ENCODE measurements around the gene DDX10. TPM values are rescaled to one million over a fixed set of nuclear protein-coding genes. Genes with fewer than 3 reads are reported as not detected.

DDX10 gene
- total and polyA plus RNA-seq, 9 of the 15 experiments (the other 6 are each of a cell fraction or from before 2014, with no cell fraction given): 33.9 to 94.6 (median 50.7) TPM

DNA sequence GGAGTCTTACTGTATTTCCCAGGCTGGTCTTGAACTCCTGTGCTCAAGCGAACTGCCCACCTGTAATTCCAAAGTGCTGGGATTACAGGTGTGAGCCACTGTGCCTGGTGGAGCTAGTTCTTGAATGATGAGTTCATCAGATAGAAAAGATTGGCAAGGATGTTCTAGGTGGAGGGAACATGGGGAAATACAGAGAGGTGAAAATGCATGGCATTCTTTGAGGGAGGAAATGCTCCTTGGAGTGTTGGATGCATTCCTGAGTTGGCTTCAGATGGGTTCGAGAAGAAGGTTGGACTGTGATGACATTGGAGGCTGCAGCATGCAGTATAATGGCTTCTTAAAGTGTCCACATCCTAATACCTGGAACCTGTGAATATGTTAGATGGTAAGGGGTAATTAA is 4.4 kb downstream of the DDX10 start:
- H3K79me2 ChIP-seq (ENCODE audit: control insufficient read depth, insufficient read depth, low read length): peaks cover 89% of the 10 kb centered on the region
- no peak overlapping the region for H3K4me3 ChIP-seq
- peaks cover 53% of the 10 kb centered on the region for H3K36me3 ChIP-seq (ENCODE audit: control insufficient read depth, insufficient read depth, low read length)
- POLR2A ChIA-PET: interaction anchor here (0.9 kb wide), 2 partner anchors 29 to 116 kb away, joined by 3 read pairs; no protein-coding TSS in a partner anchor
- CTCF ChIA-PET (ENCODE audit: low intra/inter-chr PET ratio): no interaction called here
- in situ Hi-C loops (cut with MboI) (no loop called here), intact Hi-C loops (cut with micrococcal nuclease) (no loop called here)
- H2AFZ ChIP-seq (ENCODE audit: low read depth, low read length): no peak overlapping the region
- no peak overlapping the region for H3K4me2 ChIP-seq (ENCODE audit: insufficient read depth, low read length)
- no peaks in the 10 kb centered on the region for H4K20me1 ChIP-seq (replicated peaks; ENCODE audit: control insufficient read depth, insufficient read depth, low read length)
- ATAC-seq: no peak
- no peaks in the 10 kb centered on the region for H3K9me1 ChIP-seq (ENCODE audit: control insufficient read depth, insufficient read depth, low read length)
- TF ChIP-seq, protein P1, sequence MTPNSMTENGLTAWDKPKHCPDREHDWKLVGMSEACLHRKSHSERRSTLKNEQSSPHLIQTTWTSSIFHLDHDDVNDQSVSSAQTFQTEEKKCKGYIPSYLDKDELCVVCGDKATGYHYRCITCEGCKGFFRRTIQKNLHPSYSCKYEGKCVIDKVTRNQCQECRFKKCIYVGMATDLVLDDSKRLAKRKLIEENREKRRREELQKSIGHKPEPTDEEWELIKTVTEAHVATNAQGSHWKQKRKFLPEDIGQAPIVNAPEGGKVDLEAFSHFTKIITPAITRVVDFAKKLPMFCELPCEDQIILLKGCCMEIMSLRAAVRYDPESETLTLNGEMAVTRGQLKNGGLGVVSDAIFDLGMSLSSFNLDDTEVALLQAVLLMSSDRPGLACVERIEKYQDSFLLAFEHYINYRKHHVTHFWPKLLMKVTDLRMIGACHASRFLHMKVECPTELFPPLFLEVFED (CRISPR knock-in tag; conservative IDR thresholded peaks at IDR 0.05): no peak
- TF ChIP-seq TSC22D4 (tag; IDR thresholded peaks at IDR 0.05) (no peak), ZSCAN32 (CRISPR knock-in tag; IDR thresholded peaks at IDR 0.05) (no peak), GATA2 (CRISPR knock-in tag; IDR thresholded peaks at IDR 0.05) (no peak), MEIS2 (IDR thresholded peaks at IDR 0.05; ENCODE audit: partially characterized antibody) (no peak), ZBTB49 (CRISPR knock-in tag; IDR thresholded peaks at IDR 0.05; ENCODE audit: borderline replicate concordance) (no peak), EGR1 (conservative IDR thresholded peaks at IDR 0.05) (no peak), CC2D1A (IDR thresholded peaks at IDR 0.05) (no peak)
- peaks cover 14 to 22% of the 10 kb centered on the region in 2 experiments; a peak in 4 of 5 replicates for H3K4me1 ChIP-seq (replicated peaks in 1 of 2; ENCODE audit: control insufficient read depth in 2 of 2, insufficient read depth in 2 of 2, low read length in 2 of 2)
- DNase-seq (ENCODE audit: extremely low read depth in 1 of 4, low spot score in 3 of 4): no peak
- no peak overlapping the region for H3K9ac ChIP-seq (ENCODE audit: insufficient read depth in 1 of 2, low read depth in 2 of 2, low read length in 2 of 2)
- FAIRE-seq: no peak
- BruUV-seq (replicated peaks): no TSS peak
- no peaks in the 10 kb centered on the region for H3K9me3 ChIP-seq (replicated peaks; ENCODE audit: control insufficient read depth, insufficient read depth, low read depth, low read length)
- 94% methylated on average over 2 of the region's 2 CpGs for WGBS (ENCODE audit: insufficient coverage, low coverage, missing lambda C conversion rate)
- no peaks in the 10 kb centered on the region for H3K27me3 ChIP-seq (ENCODE audit: control insufficient read depth in 2 of 2, insufficient read depth in 2 of 2, low read length in 2 of 2)
- H3K27ac ChIP-seq (ENCODE audit: extremely low read depth, low read depth, low read length): no peak overlapping the region
